Keratinocyte (primary cell): ENCODE results near the gene TIGIT. TPM values are rescaled to one million over a fixed set of nuclear protein-coding genes. Genes with fewer than 3 reads are reported as not detected.

Experiments used
- DNase-seq: peaks from one replicate; pipeline ENCODE4 v3.0.0-alpha.2; 2011; ENCODE audit warnings: low read depth, missing footprints, low spot score
- FAIRE-seq: peaks from 2 replicates; lab custom pipeline; 2011; peaks lifted over from hg19 to GRCh38; lab: Jason Lieb, UNC
- H2AFZ ChIP-seq: 2 replicates; pipeline ENCODE4 v1.6.0; 2012; ENCODE audit warnings: low read length, control low read depth, inconsistent platforms; ENCODE audit not compliant: control insufficient read depth
- H3K27ac ChIP-seq: 2 replicates; pipeline ENCODE4 v1.5.1; 2011; ENCODE audit warnings: low read length; ENCODE audit not compliant: control insufficient read depth, insufficient read depth
- H3K27me3 ChIP-seq: 3 replicates; pipeline ENCODE4 v1.6.0; 2011; ENCODE audit warnings: low read length; ENCODE audit not compliant: control insufficient read depth, insufficient read depth; ENCODE audit errors: extremely low read depth
- H3K36me3 ChIP-seq, 2 experiments: 2 replicates in 1 of 2; 3 replicates in 1 of 2; pipeline ENCODE4 v1.5.1; 2011; ENCODE audit warnings: low read length in 2 of 2, mild to moderate bottlenecking in 1 of 2; ENCODE audit not compliant: control insufficient read depth in 2 of 2, insufficient read depth in 2 of 2; ENCODE audit errors: extremely low read depth in 1 of 2
- H3K4me1 ChIP-seq: 3 replicates; pipeline ENCODE4 v1.5.1; 2011; ENCODE audit warnings: low read length; ENCODE audit not compliant: control insufficient read depth, insufficient read depth; ENCODE audit errors: extremely low read depth
- H3K4me2 ChIP-seq: 3 replicates; pipeline ENCODE4 v1.6.0; 2011; ENCODE audit warnings: low read depth, low read length; ENCODE audit not compliant: control insufficient read depth, insufficient read depth; ENCODE audit errors: extremely low read depth
- H3K4me3 ChIP-seq, 3 experiments: fragments of 200-600 bp in 1 of 3; sonication (generic) in 1 of 3; 2 replicates in 2 of 3; 3 replicates in 1 of 3; pipeline ENCODE4 v1.5.1; 2011 to 2016; ENCODE audit warnings: low read length in 3 of 3, mild to moderate bottlenecking in 3 of 3, control low read depth in 2 of 3, inconsistent platforms in 1 of 3, low read depth in 1 of 3, mixed read lengths in 1 of 3, mixed run types in 1 of 3, moderate library complexity in 1 of 3; ENCODE audit not compliant: control insufficient read depth in 2 of 3, insufficient read depth in 2 of 3; ENCODE audit errors: extremely low read depth in 1 of 3
- H3K79me2 ChIP-seq: 2 replicates; pipeline ENCODE4 v1.6.0; 2012; ENCODE audit warnings: low read length; ENCODE audit not compliant: control insufficient read depth, insufficient read depth
- H3K9ac ChIP-seq: 3 replicates; pipeline ENCODE4 v1.6.0; 2011; ENCODE audit warnings: low read length; ENCODE audit not compliant: control insufficient read depth, insufficient read depth; ENCODE audit errors: extremely low read depth
- H3K9me1 ChIP-seq: 3 replicates; pipeline ENCODE4 v1.6.0; 2011; ENCODE audit warnings: low read length; ENCODE audit not compliant: control insufficient read depth, insufficient read depth; ENCODE audit errors: extremely low read depth
- H3K9me3 ChIP-seq: 2 replicates; pipeline ENCODE4 v1.5.1; 2012; ENCODE audit warnings: low read depth, low read length; ENCODE audit not compliant: control insufficient read depth
- H4K20me1 ChIP-seq: 3 replicates; pipeline ENCODE4 v1.6.0; 2011; ENCODE audit warnings: low read length; ENCODE audit not compliant: control insufficient read depth, insufficient read depth; ENCODE audit errors: extremely low read depth
- EZH2 ChIP-seq: IDR thresholded peaks from one replicate; pipeline ENCODE4 v1.6.1; 2012; ENCODE audit warnings: inconsistent platforms, mild to moderate bottlenecking, low read length, moderate library complexity
- dilution Hi-C: fragments of 300-500 bp; cut with MboI; formaldehyde crosslinking; loops from one replicate; pipeline ENCODE4 v1.7.0; 2020; ENCODE audit warnings: low sequenced_read_pairs; ENCODE audit not compliant: extremely low pct_ligation_motif_present
- polyA plus RNA-seq, 5 experiments: library from polyadenylated mRNA; depleted of rRNA in 3 of 5; stranded (reverse) in 3 of 5; stranded (forward) in 1 of 5; unstranded in 1 of 5; fragments of >200 nt; gene quantifications; 1 replicate in 1 of 5; 2 replicates in 3 of 5; 3 replicates in 1 of 5; pipeline versions ENCODE4 v1.2.1 to v1.2.3, GENCODE V29; 2011 to 2012; ENCODE audit warnings: missing spikeins in 2 of 5, low read depth in 1 of 5, low replicate concordance in 1 of 5
- TF ChIP-seq, protein P1 (sequence below), 3 experiments: IDR thresholded peaks in 1 of 3; conservative IDR thresholded peaks in 1 of 3; optimal IDR thresholded peaks in 1 of 3; 2 replicates in 2 of 3; 3 replicates in 1 of 3; pipeline versions ENCODE3 to v1.5.1; 2011; ENCODE audit warnings: low read length in 3 of 3, mild to moderate bottlenecking in 3 of 3, moderate library complexity in 2 of 3, control low read depth in 1 of 3, inconsistent platforms in 1 of 3; ENCODE audit not compliant: insufficient read depth in 2 of 3; ENCODE audit errors: extremely low read depth in 1 of 3

The TIGIT gene
- polyA plus RNA-seq, 1 donor (not counting 4 experiments of a cell fraction or from before 2014, with no cell fraction given): not detected

DNA sequence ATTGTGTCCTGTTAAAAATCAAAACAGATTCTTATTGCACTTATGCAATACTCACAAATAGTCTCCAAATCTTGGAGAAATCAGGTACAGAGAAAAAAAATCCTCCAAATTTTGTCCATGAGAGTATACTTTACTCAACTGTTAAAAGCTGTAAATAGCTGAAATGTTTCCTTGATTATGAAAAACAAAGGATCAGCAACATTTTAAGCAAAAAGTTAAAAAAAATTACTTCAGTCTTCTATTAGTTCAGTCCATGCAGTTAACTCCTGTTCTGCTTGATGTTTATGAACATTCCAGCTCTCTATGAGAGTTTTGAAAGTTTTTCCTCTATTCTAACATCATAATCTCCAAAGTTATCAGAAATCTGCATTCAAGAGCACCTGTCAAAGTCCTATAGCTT, 33.7 kb upstream of the TIGIT start:
- no peak overlapping the region for H3K27ac ChIP-seq
- no peaks in the 10 kb centered on the region for H3K36me3 ChIP-seq
- DNase-seq (no peak), FAIRE-seq (no peak)
- no peak overlapping the region for H3K4me3 ChIP-seq
- H2AFZ ChIP-seq: no peak overlapping the region
- TF ChIP-seq, protein P1, sequence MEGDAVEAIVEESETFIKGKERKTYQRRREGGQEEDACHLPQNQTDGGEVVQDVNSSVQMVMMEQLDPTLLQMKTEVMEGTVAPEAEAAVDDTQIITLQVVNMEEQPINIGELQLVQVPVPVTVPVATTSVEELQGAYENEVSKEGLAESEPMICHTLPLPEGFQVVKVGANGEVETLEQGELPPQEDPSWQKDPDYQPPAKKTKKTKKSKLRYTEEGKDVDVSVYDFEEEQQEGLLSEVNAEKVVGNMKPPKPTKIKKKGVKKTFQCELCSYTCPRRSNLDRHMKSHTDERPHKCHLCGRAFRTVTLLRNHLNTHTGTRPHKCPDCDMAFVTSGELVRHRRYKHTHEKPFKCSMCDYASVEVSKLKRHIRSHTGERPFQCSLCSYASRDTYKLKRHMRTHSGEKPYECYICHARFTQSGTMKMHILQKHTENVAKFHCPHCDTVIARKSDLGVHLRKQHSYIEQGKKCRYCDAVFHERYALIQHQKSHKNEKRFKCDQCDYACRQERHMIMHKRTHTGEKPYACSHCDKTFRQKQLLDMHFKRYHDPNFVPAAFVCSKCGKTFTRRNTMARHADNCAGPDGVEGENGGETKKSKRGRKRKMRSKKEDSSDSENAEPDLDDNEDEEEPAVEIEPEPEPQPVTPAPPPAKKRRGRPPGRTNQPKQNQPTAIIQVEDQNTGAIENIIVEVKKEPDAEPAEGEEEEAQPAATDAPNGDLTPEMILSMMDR (optimal IDR thresholded peaks at IDR 0.05 in 1 of 3, IDR thresholded peaks at IDR 0.05 in 1 of 3, conservative IDR thresholded peaks at IDR 0.05 in 1 of 3; ENCODE audit: extremely low read depth in 1 of 3, insufficient read depth in 2 of 3, low read length in 3 of 3): no peak
- TF ChIP-seq EZH2: no peak
- no peaks in the 10 kb centered on the region for H3K4me1 ChIP-seq
- H3K9ac ChIP-seq: no peak overlapping the region
- H3K9me1 ChIP-seq: no peaks in the 10 kb centered on the region
- dilution Hi-C loops: no loop called here
- no peaks in the 10 kb centered on the region for H3K9me3 ChIP-seq
- no peaks in the 10 kb centered on the region for H3K27me3 ChIP-seq
- no peaks in the 10 kb centered on the region for H3K79me2 ChIP-seq
- no peaks in the 10 kb centered on the region for H4K20me1 ChIP-seq
- no peak overlapping the region for H3K4me2 ChIP-seq

DNA sequence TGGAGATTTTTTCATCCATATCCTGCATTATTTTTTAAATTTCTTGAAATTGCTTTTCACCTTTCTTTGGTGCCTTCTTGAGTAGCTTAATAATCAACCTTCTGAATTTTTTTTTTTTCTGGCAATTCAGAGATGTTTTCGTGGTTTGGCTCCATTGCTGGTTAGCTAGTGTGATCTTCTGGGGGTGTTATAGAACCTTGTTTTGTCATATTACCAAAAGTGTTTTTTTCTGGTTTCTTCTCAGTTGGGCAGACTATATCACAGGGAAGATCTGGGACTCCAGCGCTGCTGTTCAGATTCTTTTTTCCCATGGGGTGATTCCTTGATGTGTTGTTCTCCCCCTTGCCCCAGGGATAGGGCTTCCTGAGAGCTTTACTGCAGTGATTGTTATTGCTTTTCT, 23.8 kb upstream of the TIGIT start:
- no peaks in the 10 kb centered on the region for H3K36me3 ChIP-seq
- no peaks in the 10 kb centered on the region for H4K20me1 ChIP-seq
- no peaks in the 10 kb centered on the region for H3K27me3 ChIP-seq
- no peak overlapping the region for H2AFZ ChIP-seq
- H3K9me3 ChIP-seq: no peaks in the 10 kb centered on the region
- no peaks in the 10 kb centered on the region for H3K4me1 ChIP-seq
- H3K9me1 ChIP-seq: no peaks in the 10 kb centered on the region
- H3K4me3 ChIP-seq: no peak overlapping the region
- no peak for FAIRE-seq
- no peak for DNase-seq
- no peak overlapping the region for H3K9ac ChIP-seq
- dilution Hi-C loops: no loop called here
- H3K27ac ChIP-seq: no peak overlapping the region
- TF ChIP-seq, protein P1 (optimal IDR thresholded peaks at IDR 0.05 in 1 of 3, IDR thresholded peaks at IDR 0.05 in 1 of 3, conservative IDR thresholded peaks at IDR 0.05 in 1 of 3; ENCODE audit: extremely low read depth in 1 of 3, insufficient read depth in 2 of 3, low read length in 3 of 3): no peak
- no peak for TF ChIP-seq EZH2
- no peaks in the 10 kb centered on the region for H3K79me2 ChIP-seq
- H3K4me2 ChIP-seq: no peak overlapping the region
